Fibroblast of mammary gland (primary cell): Measurements from ENCODE around the gene STX2.

Experiments used
- DNase-seq: peaks from one replicate; pipeline ENCODE4 v3.0.0-alpha.2; 2010; ENCODE audit warnings: low read depth
- H3K4me3 ChIP-seq: 2 replicates; pipeline ENCODE4 v1.5.1; 2011; ENCODE audit warnings: low read depth, mild to moderate bottlenecking, low read length, moderate library complexity; ENCODE audit not compliant: control insufficient read depth
- CTCF ChIP-seq: conservative IDR thresholded peaks from 2 replicates; pipeline ENCODE4 v1.5.1; 2011; ENCODE audit warnings: low read depth, low read length, inconsistent platforms; ENCODE audit not compliant: control insufficient read depth, insufficient read depth

The STX2 gene

GRCh38 chr12:130780880-130781575, 58.0 kb downstream of the STX2 start:
- TF ChIP-seq CTCF: no peak
- no peak overlapping the region for H3K4me3 ChIP-seq
- no peak for DNase-seq

GRCh38 chr12:130780325-130780724, 58.7 kb downstream of the STX2 start:
- no peak for TF ChIP-seq CTCF
- no peak for DNase-seq
- H3K4me3 ChIP-seq: no peak overlapping the region

- no peak for TF ChIP-seq CTCF
- no peak for DNase-seq
- H3K4me3 ChIP-seq: no peak overlapping the region
Observed at GRCh38 chr12:130778776-130779175, 60.3 kb downstream of the STX2 start.

- TF ChIP-seq CTCF: no peak
- H3K4me3 ChIP-seq: peak overlapping the region; percentile 31
- DNase-seq: no peak
Observed at GRCh38 chr12:130776857-130777339, 62.2 kb downstream of the STX2 start.

- DNase-seq: peak; percentile 82
- no peak for TF ChIP-seq CTCF
- H3K4me3 ChIP-seq: peak overlapping the region; percentile 31
Observed at GRCh38 chr12:130775953-130776856, 62.8 kb downstream of the STX2 start.

GRCh38 chr12:130770413-130771028, 68.5 kb downstream of the STX2 start:
- no peak for DNase-seq
- no peak overlapping the region for H3K4me3 ChIP-seq
- no peak for TF ChIP-seq CTCF
